HepG2 (cell line): Measurements from ENCODE around the gene ACSL4. TPM values are rescaled to one million over a fixed set of nuclear protein-coding genes. Genes with fewer than 3 reads are reported as not detected.

Experiments
- AKAP8 ChIP-seq: sonication (generic); formaldehyde crosslinking; IDR thresholded peaks from 2 replicates; pipeline ENCODE4 v1.5.1; 2020; ENCODE audit warnings: mild to moderate bottlenecking, missing genetic modification reagents
- FOXO1 ChIP-seq: sonication (generic); formaldehyde crosslinking; IDR thresholded peaks from 2 replicates; pipeline ENCODE4 v1.4.0; 2020; ENCODE audit warnings: missing genetic modification reagents
- MNT ChIP-seq: fragments of 450-650 bp; IDR thresholded peaks from 2 replicates; pipeline ENCODE4 v1.6.1; 2016
- PATZ1 ChIP-seq: sonication (generic); formaldehyde crosslinking; IDR thresholded peaks from 2 replicates; pipeline ENCODE4 v1.4.0; 2020; ENCODE audit warnings: missing genetic modification reagents
- RBM39 ChIP-seq: fragments of 200-400 bp; formaldehyde crosslinking; IDR thresholded peaks from one replicate; pipeline ENCODE4 v1.6.1; 2018; ENCODE audit warnings: antibody characterized with exemption, mild to moderate bottlenecking, low read depth, low read length; ENCODE audit not compliant: poor library complexity, severe bottlenecking
- RERE ChIP-seq: IDR thresholded peaks from 2 replicates; pipeline ENCODE4 v1.6.1; 2016; ENCODE audit warnings: low read depth, missing genetic modification reagents, missing compliant biosample characterization
- SMYD3 ChIP-seq: sonication (generic); formaldehyde crosslinking; IDR thresholded peaks from 2 replicates; pipeline ENCODE4 v1.8.1; 2023; ENCODE audit warnings: mild to moderate bottlenecking, missing genetic modification reagents
- SRSF9 ChIP-seq: fragments of 200-400 bp; formaldehyde crosslinking; IDR thresholded peaks from 2 replicates; pipeline ENCODE4 v1.6.1; 2018; ENCODE audit warnings: borderline replicate concordance, mild to moderate bottlenecking, low read depth, low read length; ENCODE audit not compliant: insufficient read depth, poor library complexity, severe bottlenecking
- TBX3 ChIP-seq: fragments of 450-650 bp; IDR thresholded peaks from 2 replicates; pipeline ENCODE4 v1.6.1; 2017; ENCODE audit warnings: antibody characterized with exemption, mild to moderate bottlenecking, inconsistent platforms, borderline replicate concordance
- ZC3H4 ChIP-seq: sonication (generic); formaldehyde crosslinking; IDR thresholded peaks from 2 replicates; pipeline ENCODE4 v1.4.0; 2020; ENCODE audit warnings: missing genetic modification reagents, borderline replicate concordance
- ZIK1 ChIP-seq: sonication (generic); formaldehyde crosslinking; IDR thresholded peaks from 2 replicates; pipeline ENCODE4 v1.5.0; 2020; ENCODE audit warnings: mild to moderate bottlenecking, low read depth, missing genetic modification reagents, borderline replicate concordance
- ZNF234 ChIP-seq: sonication (generic); formaldehyde crosslinking; conservative IDR thresholded peaks from 2 replicates; pipeline ENCODE4 v1.5.1; 2020; ENCODE audit warnings: mild to moderate bottlenecking, missing genetic modification reagents
- ZNF263 ChIP-seq: sonication (generic); formaldehyde crosslinking; IDR thresholded peaks from 2 replicates; pipeline ENCODE4 v1.4.0; 2020; ENCODE audit warnings: missing genetic modification reagents
- ZNF790 ChIP-seq: sonication (generic); formaldehyde crosslinking; IDR thresholded peaks from 2 replicates; pipeline ENCODE4 v1.8.0; 2022; ENCODE audit warnings: missing genetic modification reagents, mild to moderate bottlenecking, borderline replicate concordance
- polyA plus RNA-seq, 8 experiments: library from polyadenylated mRNA; depleted of rRNA in 3 of 8; stranded (reverse) in 7 of 8; unstranded in 1 of 8; fragments of >200 nt; fragmentation: Illumina TruSeq in 4 of 8; extraction: Trizol in 4 of 8; gene quantifications; 2 replicates each; pipeline versions ENCODE4 v1.2.1 to v1.2.3, GENCODE V29; 2011 to 2016; ENCODE audit warnings: low read depth in 4 of 8, missing spikeins in 1 of 8, mixed read lengths in 1 of 8; ENCODE audit not compliant: insufficient read depth in 1 of 8
- total RNA-seq, 5 experiments: library from RNA; depleted of rRNA; stranded (reverse); fragments of >200 nt; fragmentation: Illumina TruSeq; extraction: Trizol; gene quantifications; 2 replicates each; pipeline ENCODE4 v1.2.3, GENCODE V29; 2016; ENCODE audit warnings: low read depth in 1 of 5
- TF ChIP-seq, protein P1 (sequence below): IDR thresholded peaks from 2 replicates; pipeline ENCODE4 v1.6.1; 2016; ENCODE audit warnings: control low read depth

Gene ACSL4
- total and polyA plus RNA-seq, 2 of the 13 experiments (the other 11 are each of a cell fraction or from before 2014, with no cell fraction given) = 207 to 316 TPM

GRCh38 chrX:109739625-109740432 is 6.8 kb upstream of the ACSL4 start (continued):
- TF ChIP-seq, protein P1, sequence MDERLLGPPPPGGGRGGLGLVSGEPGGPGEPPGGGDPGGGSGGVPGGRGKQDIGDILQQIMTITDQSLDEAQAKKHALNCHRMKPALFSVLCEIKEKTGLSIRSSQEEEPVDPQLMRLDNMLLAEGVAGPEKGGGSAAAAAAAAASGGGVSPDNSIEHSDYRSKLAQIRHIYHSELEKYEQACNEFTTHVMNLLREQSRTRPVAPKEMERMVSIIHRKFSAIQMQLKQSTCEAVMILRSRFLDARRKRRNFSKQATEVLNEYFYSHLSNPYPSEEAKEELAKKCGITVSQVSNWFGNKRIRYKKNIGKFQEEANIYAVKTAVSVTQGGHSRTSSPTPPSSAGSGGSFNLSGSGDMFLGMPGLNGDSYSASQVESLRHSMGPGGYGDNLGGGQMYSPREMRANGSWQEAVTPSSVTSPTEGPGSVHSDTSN (CRISPR knock-in tag) = no peak
- TF ChIP-seq FOXO1 (peak; percentile 98), SMYD3 (CRISPR knock-in tag) (no peak), ZC3H4 (CRISPR knock-in tag) (no peak), SRSF9 (no peak), PATZ1 (CRISPR knock-in tag) (peak; percentile 69), MNT (peak; percentile 17; the same call in 1 of the 2 replicates), RBM39 (no peak), ZIK1 (CRISPR knock-in tag) (no peak), ZNF790 (CRISPR knock-in tag) (no peak), ZNF263 (CRISPR knock-in tag) (no peak), ZNF234 (CRISPR knock-in tag) (no peak), AKAP8 (no peak), RERE (CRISPR knock-in tag) (peak; percentile 98), TBX3 (peak; percentile 97)
